ENCODE results near the gene WFDC12. TPM values are rescaled to one million over a fixed set of nuclear protein-coding genes. Genes with fewer than 3 reads are reported as not detected.

Gene WFDC12
- total RNA-seq, 2 experiments from 2014 or later = not detected

- no peak for DNase-seq (ENCODE audit: low spot score)
- Histone ChIP-seq H3K9me3 (ENCODE audit: low read length) (no peaks in the 10 kb centered on the region), H2AFZ (ENCODE audit: low read length) (no peak within 1 kb of the TSS), H3K4me1 (ENCODE audit: insufficient read depth, low read length, poor library complexity, severe bottlenecking) (no peaks in the 10 kb centered on the region), H3K4me3 (ENCODE audit: low read depth, low read length, poor library complexity, severe bottlenecking) (no peak within 1 kb of the TSS), H3K9me2 (ENCODE audit: insufficient read depth, low read length) (no peaks in the 10 kb centered on the region), H3K4me2 (ENCODE audit: low read length) (no peak within 1 kb of the TSS), H3K36me3 (ENCODE audit: insufficient read depth, low read length) (no peaks in the 10 kb centered on the region), H4K20me1 (ENCODE audit: insufficient read depth, low read length) (no peaks in the 10 kb centered on the region), H3K79me2 (ENCODE audit: insufficient read depth, low read depth, low read length) (no peaks in the 10 kb centered on the region), H3K27ac (ENCODE audit: low read depth, low read length, poor library complexity, severe bottlenecking) (no peak within 1 kb of the TSS)
- ChIA-PET POLR2A (interaction anchor here (1.0 kb wide), 1 partner anchor 42 kb away, joined by 3 read pairs; no protein-coding TSS in a partner anchor), CTCF (ENCODE audit: unreplicated experiment) (interaction anchor here (1.0 kb wide), 1 partner anchor 10 kb away, joined by 4 read pairs; no protein-coding TSS in a partner anchor)
- no TSS peak for BruUV-seq (replicated peaks)
- TF ChIP-seq EZH2phosphoT487 (IDR thresholded peaks at IDR 0.05; ENCODE audit: borderline replicate concordance, low read depth, low read length) (no peak), CTCF (conservative IDR thresholded peaks at IDR 0.05; ENCODE audit: low read length) (no peak)
- intact Hi-C loops (cut with micrococcal nuclease; ENCODE audit: unreplicated experiment) = no loop called here
Observed at GRCh38 chr20:45114465-45115385, 9.5 kb downstream of the WFDC12 start, which contains the start of gene WFDC5. Gene WFDC5, minus strand, starts transcription at chr20:45115174. Its CDS starts 91 bp downstream, at chr20:45115083.

GRCh38 chr20:45113865-45114264 is 10.4 kb downstream of the WFDC12 start:
- ChIA-PET CTCF (ENCODE audit: unreplicated experiment) (interaction anchor here (1.0 to 1.2 kb wide), 2 partner anchors 9 to 71 kb away, joined by 4 read pairs; no protein-coding TSS in a partner anchor), POLR2A (no interaction called here)
- H3K79me2 ChIP-seq (ENCODE audit: insufficient read depth, low read depth, low read length) = no peaks in the 10 kb centered on the region
- no peak overlapping the region for H3K27ac ChIP-seq (ENCODE audit: low read depth, low read length, poor library complexity, severe bottlenecking)
- H2AFZ ChIP-seq (ENCODE audit: low read length) = no peak overlapping the region
- DNase-seq (ENCODE audit: low spot score) = no peak
- no peaks in the 10 kb centered on the region for H3K9me2 ChIP-seq (ENCODE audit: insufficient read depth, low read length)
- no peak overlapping the region for H3K4me3 ChIP-seq (ENCODE audit: low read depth, low read length, poor library complexity, severe bottlenecking)
- H3K4me2 ChIP-seq (ENCODE audit: low read length) = no peak overlapping the region
- intact Hi-C loops (cut with micrococcal nuclease; ENCODE audit: unreplicated experiment) = no loop called here
- H3K4me1 ChIP-seq (ENCODE audit: insufficient read depth, low read length, poor library complexity, severe bottlenecking) = no peaks in the 10 kb centered on the region
- H3K36me3 ChIP-seq (ENCODE audit: insufficient read depth, low read length) = no peaks in the 10 kb centered on the region
- H3K9me3 ChIP-seq (ENCODE audit: low read length) = no peaks in the 10 kb centered on the region
- BruUV-seq (replicated peaks) = no TSS peak
- no peak for TF ChIP-seq CTCF (conservative IDR thresholded peaks at IDR 0.05; ENCODE audit: low read length)
- no peak for TF ChIP-seq EZH2phosphoT487 (IDR thresholded peaks at IDR 0.05; ENCODE audit: borderline replicate concordance, low read depth, low read length)
- no peaks in the 10 kb centered on the region for H4K20me1 ChIP-seq (ENCODE audit: insufficient read depth, low read length)

Measured in OCI-LY7 (cell line).